Measurements from ENCODE around the gene SKIC8. TPM values are rescaled to one million over a fixed set of nuclear protein-coding genes. Genes with fewer than 3 reads are reported as not detected.
"Not testable (repeated sequence)": the region's sequence is repeated elsewhere in the genome, so short reads cannot be mapped to it uniquely, and the experiment has no call there.

Gene SKIC8
- polyA plus RNA-seq, 4 donors, result 45.9 to 68.0 (median 58.6) TPM

DNA sequence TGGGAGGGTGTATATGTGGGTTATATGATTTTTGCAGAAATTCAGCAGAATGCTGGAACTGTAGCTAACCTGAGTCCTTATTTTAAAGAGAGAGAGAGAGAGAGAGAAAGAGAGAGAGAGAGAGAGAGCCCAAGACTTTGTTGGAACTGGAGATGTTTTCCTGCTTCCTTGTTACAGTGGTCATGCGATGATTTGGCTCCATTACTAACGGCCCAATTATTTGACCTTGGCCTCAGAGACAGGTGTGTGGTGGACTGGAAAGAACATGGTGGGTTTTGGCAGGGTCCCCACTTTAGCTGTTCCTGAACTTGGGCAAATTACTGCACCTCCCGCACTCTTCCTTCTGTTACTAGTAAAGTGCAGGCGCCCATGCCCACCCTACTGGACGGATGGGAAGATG lies 50.3 kb downstream of the SKIC8 start:
- DNase-seq (no peak), FAIRE-seq (no peak)
- Histone ChIP-seq H3K4me1 (ENCODE audit: control insufficient read depth in 3 of 3, insufficient read depth in 2 of 3, low read depth in 1 of 3, low read length in 2 of 3) (peaks cover 0 to 7% (median 0%) of the 10 kb centered on the region in 3 donors), H3K4me3 (ENCODE audit: low read depth in 1 of 3, low read length in 3 of 3) (no peak overlapping the region), H3K36me3 (ENCODE audit: control insufficient read depth in 3 of 3, insufficient read depth in 2 of 3, low read depth in 1 of 3, low read length in 3 of 3) (no peaks in the 10 kb centered on the region), H3K9me3 (ENCODE audit: control insufficient read depth in 2 of 2, insufficient read depth in 1 of 2, low read depth in 1 of 2, low read length in 1 of 2) (no peaks in the 10 kb centered on the region), H3K27me3 (ENCODE audit: control insufficient read depth in 3 of 3, insufficient read depth in 3 of 3, low read length in 3 of 3) (no peaks in the 10 kb centered on the region), H3K27ac (ENCODE audit: low read depth in 1 of 3, low read length in 2 of 3) (no peak overlapping the region)
- WGBS, 3 donors, result 78 to 85% (median 85%) methylated on average over 5 of the region's 5 CpGs

GRCh38 chr15:78247911-78248310 lies 51.5 kb downstream of the SKIC8 start:
- no peak for FAIRE-seq
- H3K9me3 ChIP-seq (ENCODE audit: control insufficient read depth in 2 of 2, insufficient read depth in 1 of 2, low read depth in 1 of 2, low read length in 1 of 2), result no peaks in the 10 kb centered on the region
- H3K27ac ChIP-seq (ENCODE audit: low read depth in 1 of 3, low read length in 2 of 3), result no peak overlapping the region
- no peak overlapping the region for H3K4me3 ChIP-seq (ENCODE audit: low read depth in 1 of 3, low read length in 3 of 3)
- peaks cover 3 to 19% (median 3%) of the 10 kb centered on the region in 3 donors for H3K4me1 ChIP-seq (ENCODE audit: control insufficient read depth in 3 of 3, insufficient read depth in 2 of 3, low read depth in 1 of 3, low read length in 2 of 3)
- no peaks in the 10 kb centered on the region for H3K36me3 ChIP-seq (ENCODE audit: control insufficient read depth in 3 of 3, insufficient read depth in 2 of 3, low read depth in 1 of 3, low read length in 3 of 3)
- H3K27me3 ChIP-seq (ENCODE audit: control insufficient read depth in 3 of 3, insufficient read depth in 3 of 3, low read length in 3 of 3), result no peaks in the 10 kb centered on the region
- DNase-seq, result no peak
- 68 to 70% (median 69%) methylated on average over 1 of the region's 1 CpG for WGBS, 3 donors

DNA sequence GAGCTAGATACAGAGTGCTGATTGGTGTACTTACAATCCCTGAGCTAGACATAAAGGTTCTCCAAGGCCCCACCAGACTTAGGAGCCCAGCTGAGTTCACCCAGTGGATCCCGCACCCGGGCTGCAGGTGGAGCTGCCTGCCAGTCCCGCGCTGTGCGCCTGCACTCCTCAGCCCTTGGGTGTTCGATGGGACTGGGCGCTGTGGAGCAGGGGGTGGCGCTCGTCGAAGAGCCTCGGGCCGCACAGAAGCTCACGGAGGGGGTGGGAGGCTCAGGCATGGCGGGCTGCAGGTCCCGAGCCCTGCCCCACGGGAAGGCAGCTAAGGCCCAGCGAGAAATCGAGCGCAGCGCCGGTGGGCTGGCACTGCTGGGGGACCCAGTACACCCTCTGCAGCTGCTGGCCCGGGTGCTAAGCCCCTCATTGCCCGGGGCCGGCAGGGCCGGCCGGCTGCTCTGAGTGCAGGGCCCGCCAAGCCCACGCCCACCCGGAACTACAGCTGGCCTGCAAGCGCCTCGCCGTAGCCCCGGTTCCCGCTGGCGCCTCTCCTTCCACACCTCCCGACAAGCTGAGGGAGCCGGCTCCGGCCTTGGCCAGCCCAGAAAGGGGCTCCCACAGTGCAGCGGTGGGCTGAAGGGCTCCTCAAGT lies 53.3 kb downstream of the SKIC8 start:
- H3K9me3 ChIP-seq (ENCODE audit: control insufficient read depth in 2 of 2, insufficient read depth in 1 of 2, low read depth in 1 of 2, low read length in 1 of 2); DNase-seq; H3K27me3 ChIP-seq (ENCODE audit: control insufficient read depth in 3 of 3, insufficient read depth in 3 of 3, low read length in 3 of 3); FAIRE-seq; H3K36me3 ChIP-seq (ENCODE audit: control insufficient read depth in 3 of 3, insufficient read depth in 2 of 3, low read depth in 1 of 3, low read length in 3 of 3); H3K27ac ChIP-seq (ENCODE audit: low read depth in 1 of 3, low read length in 2 of 3); H3K4me3 ChIP-seq (ENCODE audit: low read depth in 1 of 3, low read length in 3 of 3): not testable (repeated sequence)
- peaks cover 3 to 30% (median 3%) of the 10 kb centered on the region in 3 donors for H3K4me1 ChIP-seq (ENCODE audit: control insufficient read depth in 3 of 3, insufficient read depth in 2 of 3, low read depth in 1 of 3, low read length in 2 of 3)
- WGBS, 3 donors, result 96 to 99% (median 97%) methylated on average over 27 to 39 of the region's 39 CpGs

- not testable (repeated sequence) for H3K9me3 ChIP-seq (ENCODE audit: control insufficient read depth in 2 of 2, insufficient read depth in 1 of 2, low read depth in 1 of 2, low read length in 1 of 2); FAIRE-seq; H3K27ac ChIP-seq (ENCODE audit: low read depth in 1 of 3, low read length in 2 of 3); H3K27me3 ChIP-seq (ENCODE audit: control insufficient read depth in 3 of 3, insufficient read depth in 3 of 3, low read length in 3 of 3); H3K4me3 ChIP-seq (ENCODE audit: low read depth in 1 of 3, low read length in 3 of 3); H3K36me3 ChIP-seq (ENCODE audit: control insufficient read depth in 3 of 3, insufficient read depth in 2 of 3, low read depth in 1 of 3, low read length in 3 of 3); DNase-seq
- 83 to 90% (median 84%) methylated on average over 13 to 14 of the region's 14 CpGs for WGBS, 3 donors
- H3K4me1 ChIP-seq (ENCODE audit: control insufficient read depth in 3 of 3, insufficient read depth in 2 of 3, low read depth in 1 of 3, low read length in 2 of 3), result peaks cover 3 to 30% (median 3%) of the 10 kb centered on the region in 3 donors
These were observed 54.0 kb downstream of the SKIC8 start for GRCh38 chr15:78245392-78245791.

DNA sequence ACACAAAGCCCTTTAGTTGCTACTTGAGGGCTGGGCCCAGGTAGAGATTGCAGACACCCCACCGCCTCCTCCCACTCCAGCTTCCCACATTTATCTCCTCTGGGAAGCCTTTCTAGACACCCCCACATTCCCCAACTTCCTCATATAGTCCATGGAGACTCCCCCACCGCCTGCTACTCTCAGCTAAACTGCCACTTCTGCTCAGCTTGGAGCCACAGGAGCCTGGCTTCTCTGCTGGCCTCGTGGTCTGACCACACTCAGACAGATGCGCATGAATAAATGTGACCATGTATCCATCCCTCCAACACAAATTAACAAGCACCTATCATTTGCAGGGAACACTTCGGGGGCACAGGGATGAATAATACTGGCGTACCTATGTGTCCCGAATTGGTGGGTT lies 54.5 kb downstream of the SKIC8 start:
- WGBS, 3 donors, result 65 to 76% (median 65%) methylated on average over 7 of the region's 7 CpGs
- no peaks in the 10 kb centered on the region for H3K36me3 ChIP-seq (ENCODE audit: control insufficient read depth in 3 of 3, insufficient read depth in 2 of 3, low read depth in 1 of 3, low read length in 3 of 3)
- H3K9me3 ChIP-seq (ENCODE audit: control insufficient read depth in 2 of 2, insufficient read depth in 1 of 2, low read depth in 1 of 2, low read length in 1 of 2), result no peaks in the 10 kb centered on the region
- peaks cover 3 to 30% (median 3%) of the 10 kb centered on the region in 3 donors for H3K4me1 ChIP-seq (ENCODE audit: control insufficient read depth in 3 of 3, insufficient read depth in 2 of 3, low read depth in 1 of 3, low read length in 2 of 3)
- DNase-seq (no peak), FAIRE-seq (no peak)
- no peak overlapping the region for H3K4me3 ChIP-seq (ENCODE audit: low read depth in 1 of 3, low read length in 3 of 3)
- H3K27ac ChIP-seq (ENCODE audit: low read depth in 1 of 3, low read length in 2 of 3), result no peak overlapping the region
- no peaks in the 10 kb centered on the region for H3K27me3 ChIP-seq (ENCODE audit: control insufficient read depth in 3 of 3, insufficient read depth in 3 of 3, low read length in 3 of 3)

DNA sequence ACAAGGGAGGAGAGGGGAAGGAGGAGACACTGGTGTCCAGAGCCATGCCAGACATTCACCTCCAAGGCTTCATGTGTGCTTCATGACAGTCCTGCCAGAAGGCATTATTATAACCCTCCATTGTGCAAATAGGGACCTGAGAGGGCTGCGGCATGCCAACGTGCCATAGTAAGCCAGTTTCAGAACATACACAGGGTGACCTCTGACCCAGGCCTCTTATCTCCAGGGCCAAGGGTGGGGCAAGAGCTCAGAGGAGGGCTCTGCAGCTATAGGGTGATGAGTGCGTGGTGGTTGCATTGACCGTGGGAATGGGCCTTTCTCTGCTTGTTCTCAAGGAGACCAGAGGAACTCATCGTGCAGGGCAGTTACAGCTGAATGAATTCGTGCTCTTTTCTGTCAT lies 55.3 kb downstream of the SKIC8 start:
- Histone ChIP-seq H3K4me3 (ENCODE audit: low read depth in 1 of 3, low read length in 3 of 3) (no peak overlapping the region), H3K9me3 (ENCODE audit: control insufficient read depth in 2 of 2, insufficient read depth in 1 of 2, low read depth in 1 of 2, low read length in 1 of 2) (no peaks in the 10 kb centered on the region), H3K27me3 (ENCODE audit: control insufficient read depth in 3 of 3, insufficient read depth in 3 of 3, low read length in 3 of 3) (no peaks in the 10 kb centered on the region), H3K4me1 (ENCODE audit: control insufficient read depth in 3 of 3, insufficient read depth in 2 of 3, low read depth in 1 of 3, low read length in 2 of 3) (peaks cover 3 to 30% (median 3%) of the 10 kb centered on the region in 3 donors), H3K36me3 (ENCODE audit: control insufficient read depth in 3 of 3, insufficient read depth in 2 of 3, low read depth in 1 of 3, low read length in 3 of 3) (no peaks in the 10 kb centered on the region), H3K27ac (ENCODE audit: low read depth in 1 of 3, low read length in 2 of 3) (peak overlapping the region in 2 of 3 donors; percentile 25 to 74)
- DNase-seq, result peak; percentile 70 to 80
- WGBS, 3 donors, result 27 to 64% (median 46%) methylated on average over 6 of the region's 6 CpGs
- no peak for FAIRE-seq

DNA sequence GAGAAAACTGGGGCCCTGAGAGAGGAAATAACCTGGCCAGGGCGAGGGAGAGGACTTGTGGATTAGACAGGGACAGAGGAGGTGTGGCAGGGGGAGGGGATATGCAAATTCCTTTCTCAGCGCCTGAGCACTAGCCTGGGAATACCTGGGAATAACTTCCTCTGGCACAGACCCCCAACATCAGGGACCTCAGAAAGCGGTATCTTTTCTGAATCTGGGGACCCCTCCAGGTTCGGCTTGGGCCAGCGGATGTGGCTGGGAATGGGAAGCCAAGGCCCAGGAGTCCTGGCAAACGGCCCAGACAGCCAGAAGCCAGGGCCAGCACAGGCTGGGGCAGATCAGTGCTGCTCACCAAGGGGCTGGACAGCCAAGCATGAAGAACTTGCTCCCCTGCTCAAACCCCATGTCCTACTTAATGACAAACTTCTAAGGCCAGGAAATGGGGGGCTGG lies 55.9 kb downstream of the SKIC8 start:
- Histone ChIP-seq H3K4me3 (ENCODE audit: low read depth in 1 of 3, low read length in 3 of 3) (no peak overlapping the region), H3K27me3 (ENCODE audit: control insufficient read depth in 3 of 3, insufficient read depth in 3 of 3, low read length in 3 of 3) (no peaks in the 10 kb centered on the region), H3K27ac (ENCODE audit: low read depth in 1 of 3, low read length in 2 of 3) (peak overlapping the region in 2 of 3 donors; percentile 25 to 74), H3K36me3 (ENCODE audit: control insufficient read depth in 3 of 3, insufficient read depth in 2 of 3, low read depth in 1 of 3, low read length in 3 of 3) (no peaks in the 10 kb centered on the region), H3K9me3 (ENCODE audit: control insufficient read depth in 2 of 2, insufficient read depth in 1 of 2, low read depth in 1 of 2, low read length in 1 of 2) (no peaks in the 10 kb centered on the region), H3K4me1 (ENCODE audit: control insufficient read depth in 3 of 3, insufficient read depth in 2 of 3, low read depth in 1 of 3, low read length in 2 of 3) (peaks cover 3 to 30% (median 3%) of the 10 kb centered on the region in 3 donors)
- DNase-seq, result peak; percentile 54 to 58
- 36 to 37% (median 36%) methylated on average over 6 of the region's 6 CpGs for WGBS, 3 donors
- no peak for FAIRE-seq

DNA sequence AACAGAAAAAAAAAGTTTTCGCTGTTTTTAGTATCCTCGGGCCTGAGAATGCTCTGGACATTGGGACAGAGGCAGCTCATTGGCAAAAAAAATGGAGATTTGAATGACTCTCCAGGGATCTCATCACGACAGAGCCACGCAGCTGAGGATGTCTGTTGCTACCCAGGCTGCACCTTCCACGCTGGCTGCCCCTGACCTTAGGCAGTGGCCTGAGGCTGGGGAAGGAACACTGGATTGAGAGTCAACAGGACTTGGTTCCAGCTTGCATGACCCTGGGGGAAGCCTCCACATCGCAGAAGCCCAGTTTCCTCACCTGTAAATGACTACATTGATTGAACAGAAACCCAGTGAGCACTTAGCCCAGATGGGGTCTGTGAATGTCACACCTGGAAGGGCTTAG lies 56.4 kb downstream of the SKIC8 start:
- Histone ChIP-seq H3K27ac (ENCODE audit: low read depth in 1 of 3, low read length in 2 of 3) (no peak overlapping the region), H3K4me1 (ENCODE audit: control insufficient read depth in 3 of 3, insufficient read depth in 2 of 3, low read depth in 1 of 3, low read length in 2 of 3) (peaks cover 3 to 30% (median 3%) of the 10 kb centered on the region in 3 donors), H3K27me3 (ENCODE audit: control insufficient read depth in 3 of 3, insufficient read depth in 3 of 3, low read length in 3 of 3) (no peaks in the 10 kb centered on the region), H3K9me3 (ENCODE audit: control insufficient read depth in 2 of 2, insufficient read depth in 1 of 2, low read depth in 1 of 2, low read length in 1 of 2) (no peaks in the 10 kb centered on the region), H3K36me3 (ENCODE audit: control insufficient read depth in 3 of 3, insufficient read depth in 2 of 3, low read depth in 1 of 3, low read length in 3 of 3) (no peaks in the 10 kb centered on the region), H3K4me3 (ENCODE audit: low read depth in 1 of 3, low read length in 3 of 3) (no peak overlapping the region)
- DNase-seq (no peak), FAIRE-seq (no peak)
- WGBS, 3 donors, result 60 to 85% (median 77%) methylated on average over 6 of the region's 6 CpGs

GRCh38 chr15:78242128-78242527 lies 57.3 kb downstream of the SKIC8 start:
- Histone ChIP-seq H3K9me3 (ENCODE audit: control insufficient read depth in 2 of 2, insufficient read depth in 1 of 2, low read depth in 1 of 2, low read length in 1 of 2) (no peaks in the 10 kb centered on the region), H3K27ac (ENCODE audit: low read depth in 1 of 3, low read length in 2 of 3) (peak overlapping the region in 1 of 3 donors; percentile 66), H3K4me3 (ENCODE audit: low read depth in 1 of 3, low read length in 3 of 3) (no peak overlapping the region), H3K27me3 (ENCODE audit: control insufficient read depth in 3 of 3, insufficient read depth in 3 of 3, low read length in 3 of 3) (no peaks in the 10 kb centered on the region), H3K4me1 (ENCODE audit: control insufficient read depth in 3 of 3, insufficient read depth in 2 of 3, low read depth in 1 of 3, low read length in 2 of 3) (peaks cover 3 to 30% (median 3%) of the 10 kb centered on the region in 3 donors), H3K36me3 (ENCODE audit: control insufficient read depth in 3 of 3, insufficient read depth in 2 of 3, low read depth in 1 of 3, low read length in 3 of 3) (no peaks in the 10 kb centered on the region)
- FAIRE-seq, result no peak
- peak; percentile 81 to 82 for DNase-seq
- WGBS, 3 donors, result 14 to 69% (median 38%) methylated on average over 5 of the region's 5 CpGs
